PFSK-1 (cell line): ENCODE results near the gene CACNB1.

Experiments
- FOXP2 ChIP-seq: optimal IDR thresholded peaks from 2 replicates; pipeline ENCODE3; 2011; ENCODE audit warnings: borderline replicate concordance, control low read depth, inconsistent platforms; ENCODE audit not compliant: insufficient read depth; ENCODE audit errors: extremely low read length, extremely low read depth
- POLR2AphosphoS5 ChIP-seq: IDR thresholded peaks from 2 replicates; pipeline ENCODE4 v1.6.1; 2012; ENCODE audit warnings: low read depth, mild to moderate bottlenecking, control low read depth, low read length, moderate library complexity
- SIN3A ChIP-seq: IDR thresholded peaks from 2 replicates; pipeline ENCODE4 v1.6.1; 2012; ENCODE audit warnings: mild to moderate bottlenecking, low read length, moderate library complexity, borderline replicate concordance; ENCODE audit not compliant: insufficient read depth
- TAF1 ChIP-seq: IDR thresholded peaks from 2 replicates; pipeline ENCODE4 v1.6.1; 2012; ENCODE audit warnings: low read length, control low read depth, borderline replicate concordance; ENCODE audit not compliant: insufficient read depth
- TF ChIP-seq, protein P1 (sequence below), 2 experiments: IDR thresholded peaks; 2 replicates each; pipeline versions ENCODE4 v1.6.1 to v1.8.0; 2011 to 2012; ENCODE audit warnings: low read depth in 2 of 2, low read length in 2 of 2, control low read depth in 1 of 2, inconsistent platforms in 1 of 2, mild to moderate bottlenecking in 1 of 2, moderate library complexity in 1 of 2; ENCODE audit not compliant: insufficient read depth in 1 of 2

GRCh38 chr17:39164675-39165143 lies 32.8 kb downstream of the CACNB1 start:
- TF ChIP-seq SIN3A, result no peak
- no peak for TF ChIP-seq POLR2AphosphoS5
- TF ChIP-seq, protein P1, sequence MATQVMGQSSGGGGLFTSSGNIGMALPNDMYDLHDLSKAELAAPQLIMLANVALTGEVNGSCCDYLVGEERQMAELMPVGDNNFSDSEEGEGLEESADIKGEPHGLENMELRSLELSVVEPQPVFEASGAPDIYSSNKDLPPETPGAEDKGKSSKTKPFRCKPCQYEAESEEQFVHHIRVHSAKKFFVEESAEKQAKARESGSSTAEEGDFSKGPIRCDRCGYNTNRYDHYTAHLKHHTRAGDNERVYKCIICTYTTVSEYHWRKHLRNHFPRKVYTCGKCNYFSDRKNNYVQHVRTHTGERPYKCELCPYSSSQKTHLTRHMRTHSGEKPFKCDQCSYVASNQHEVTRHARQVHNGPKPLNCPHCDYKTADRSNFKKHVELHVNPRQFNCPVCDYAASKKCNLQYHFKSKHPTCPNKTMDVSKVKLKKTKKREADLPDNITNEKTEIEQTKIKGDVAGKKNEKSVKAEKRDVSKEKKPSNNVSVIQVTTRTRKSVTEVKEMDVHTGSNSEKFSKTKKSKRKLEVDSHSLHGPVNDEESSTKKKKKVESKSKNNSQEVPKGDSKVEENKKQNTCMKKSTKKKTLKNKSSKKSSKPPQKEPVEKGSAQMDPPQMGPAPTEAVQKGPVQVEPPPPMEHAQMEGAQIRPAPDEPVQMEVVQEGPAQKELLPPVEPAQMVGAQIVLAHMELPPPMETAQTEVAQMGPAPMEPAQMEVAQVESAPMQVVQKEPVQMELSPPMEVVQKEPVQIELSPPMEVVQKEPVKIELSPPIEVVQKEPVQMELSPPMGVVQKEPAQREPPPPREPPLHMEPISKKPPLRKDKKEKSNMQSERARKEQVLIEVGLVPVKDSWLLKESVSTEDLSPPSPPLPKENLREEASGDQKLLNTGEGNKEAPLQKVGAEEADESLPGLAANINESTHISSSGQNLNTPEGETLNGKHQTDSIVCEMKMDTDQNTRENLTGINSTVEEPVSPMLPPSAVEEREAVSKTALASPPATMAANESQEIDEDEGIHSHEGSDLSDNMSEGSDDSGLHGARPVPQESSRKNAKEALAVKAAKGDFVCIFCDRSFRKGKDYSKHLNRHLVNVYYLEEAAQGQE (IDR thresholded peaks at IDR 0.05; ENCODE audit: insufficient read depth in 1 of 2, low read depth in 2 of 2, low read length in 2 of 2), result no peak
- TF ChIP-seq TAF1, result no peak
- no peak for TF ChIP-seq FOXP2
